Heart left ventricle (tissue), 16 donors: ENCODE data around the gene RAPGEF5. TPM values are rescaled to one million over a fixed set of nuclear protein-coding genes. Genes with fewer than 3 reads are reported as not detected.
A peak's percentile ranks its signal among the peaks of the same experiment; 100 is the strongest.
"Not testable (repeated sequence)": the region's sequence is repeated elsewhere in the genome, so short reads cannot be mapped to it uniquely, and the experiment has no call there.

ENCODE experiments used
- ATAC-seq, 4 donors: fragments of 200-7000 bp; cut with Tn5 transposase; one replicate each; pipeline ENCODE4 v1.9.1; 2020 to 2022; ENCODE audit warnings: moderate library complexity in 4 of 4, mild to moderate bottlenecking in 3 of 4, moderate number of reproducible peaks in 1 of 4
- DNase-seq, 5 donors: peaks; one replicate each; pipeline ENCODE4 v3.0.0-alpha.2; 2020
- H3K27ac ChIP-seq, 12 donors: fragments of 200-600 bp; sonication (generic) in 4 of 12; one replicate each; pipeline versions ENCODE4 v1.5.0 to v1.8.0; 2016 to 2022; ENCODE audit warnings: mild to moderate bottlenecking in 2 of 12
- H3K27me3 ChIP-seq, 9 donors: fragments of 200-600 bp; sonication (generic) in 2 of 9; one replicate each; pipeline versions ENCODE4 v1.5.1 to v1.8.0; 2016 to 2022; ENCODE audit warnings: mild to moderate bottlenecking in 3 of 9
- H3K36me3 ChIP-seq, 9 donors: fragments of 200-600 bp; sonication (generic) in 2 of 9; one replicate each; pipeline versions ENCODE4 v1.5.0 to v1.8.0; 2018 to 2022; ENCODE audit warnings: mild to moderate bottlenecking in 2 of 9
- H3K4me1 ChIP-seq, 12 donors: fragments of 200-600 bp; sonication (generic) in 4 of 12; one replicate each; pipeline versions ENCODE4 v1.5.0 to v1.8.0; 2016 to 2022; ENCODE audit warnings: mild to moderate bottlenecking in 3 of 12
- H3K4me3 ChIP-seq, 12 donors: fragments of 200-600 bp; sonication (generic) in 4 of 12; one replicate each; pipeline versions ENCODE4 v1.5.0 to v1.8.0; 2017 to 2022; ENCODE audit warnings: mild to moderate bottlenecking in 9 of 12, moderate library complexity in 4 of 12
- H3K9me3 ChIP-seq, 12 donors: fragments of 200-600 bp; sonication (generic) in 4 of 12; one replicate each; pipeline versions ENCODE4 v1.5.0 to v1.8.0; 2016 to 2022; ENCODE audit warnings: mild to moderate bottlenecking in 1 of 12
- POLR2A ChIP-seq, 2 donors: fragments of 450-650 bp; IDR thresholded peaks; one replicate each; pipeline ENCODE4 v1.6.1; 2017; ENCODE audit warnings: antibody characterized with exemption in 2 of 2, mild to moderate bottlenecking in 2 of 2, moderate library complexity in 2 of 2
- WGBS, 4 donors: extraction: QIAGEN DNeasy Blood & Tissue Kit in 2 of 4; methylation state at CpG; one replicate each; pipeline versions ENCODE4 v1.1.5 to v1.1.7; 2013 to 2018; 5-methylcytosine and 5-hydroxymethylcytosine counted together
- intact Hi-C, 10 donors: fragments of 100-400 bp; cut with DNase I; formaldehyde crosslinking; loops; one replicate each; pipeline versions ENCODE4 v1.11.1 to v1.14.2; 2022
- polyA plus RNA-seq, 2 donors: library from polyadenylated mRNA; stranded (reverse); fragments of 200-250 nt; gene quantifications; one replicate each; pipeline ENCODE4 v1.2.3, GENCODE V29; 2013
- total RNA-seq, 9 donors: library from RNA; depleted of rRNA in 2 of 9; stranded (reverse); fragments of >200 nt in 2 of 9; fragmentation: NEBNext Ultra II Directional in 3 of 9; extraction: Animal tissue kit (Norgen Biotek cat#: 25700) in 3 of 9; gene quantifications; one replicate each; pipeline versions ENCODE4 v1.1.0 to v1.2.4, GENCODE V29; 2016 to 2023
- TF ChIP-seq, protein P1 (sequence below), 12 donors: fragments of 200-600 bp; sonication (generic) in 4 of 12; IDR thresholded peaks; one replicate each; pipeline versions ENCODE4 v1.5.0 to v1.8.0; 2018 to 2022; ENCODE audit warnings: antibody characterized with exemption in 12 of 12, mild to moderate bottlenecking in 5 of 12
- donor health status: ischemic (EF 13 %, LVEDD 7.1; RV severe dilation, severe dysfunction).
- donor health status: healthy with polysubstance abuse.
- donor health status: DM: no; HTN: yes; CAD: no.
- donor health status: DM: no; HTN: no; CAD: no.
- donor health status: ischemic (EF 25% LVEDD 6.9; RV normal size, moderate dysfunction).
- donor health status: ischemic (EF 25% LVEDD 5.7; RV mildly dilated, moderate dysfunction).
- donor health status: healthy.
- donor health status: DM: yes; HTN: yes; CAD: no.
- donor health status: ischemic (EF 35%, LVEDD 5.7; RV mildly dilated, moderate dysfunction).
- donor health status: nonischemic (EF 11% LVEDD 7.7; RV severe dilation, severe dysfunction).
- donor health status: DM: yes; HTN: yes; CAD: no.
- donor health status: PGD.
- donor health status: ischemic (EF 29% LVEDD 5.4; RV normal size, mild dysfunction).
- donor health status: nonischemic (EF 23%, LVEDD 6.1; RV moderate dilation, normal function).

Gene RAPGEF5
- total and polyA plus RNA-seq, 11 donors = 3.9 to 37.9 (median 15.3) TPM

DNA sequence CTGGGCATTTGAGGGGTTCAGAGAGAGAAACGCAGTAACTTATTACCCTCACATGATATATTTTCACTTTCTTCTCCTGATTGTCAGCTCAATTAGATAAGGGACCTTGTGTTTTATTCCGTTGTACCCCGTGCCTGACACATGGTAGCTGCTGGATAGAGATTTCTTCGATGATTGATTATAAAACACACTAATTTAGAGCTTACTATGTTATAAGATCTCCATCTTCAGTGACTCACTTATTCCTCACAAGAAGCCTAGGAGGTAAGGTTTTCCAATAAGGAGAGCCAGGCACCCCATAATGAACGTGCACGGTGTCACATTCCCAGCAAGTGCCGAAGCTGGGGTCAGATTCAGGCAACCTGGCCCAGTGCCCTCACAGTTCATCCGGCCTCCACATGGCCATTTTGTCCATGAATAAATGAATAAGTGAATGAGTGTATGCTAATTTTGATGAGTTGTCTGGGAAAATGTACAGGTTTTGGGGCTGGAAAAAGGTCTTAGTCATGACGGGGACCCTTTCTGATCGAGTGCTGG lies 273.2 kb downstream of the RAPGEF5 start:
- peak overlapping the region; percentile 41 to 81 (median 66) for H3K4me3 ChIP-seq
- no peaks in the 10 kb centered on the region for H3K36me3 ChIP-seq
- intact Hi-C loops = loop anchor here in 2 of 10 donors (5.0 to 10.0 kb wide), 5 partner anchors 576 to 1309 kb away; partner anchors contain the start of gene SP4 (in 2 of the 2)
- H3K4me1 ChIP-seq = peaks cover 0 to 17% (median 8%) of the 10 kb centered on the region in 12 donors
- ATAC-seq (no peak), DNase-seq (no peak)
- WGBS, 4 donors = 36 to 47% (median 42%) methylated on average over 9 to 10 of the region's 10 CpGs
- H3K27ac ChIP-seq = peak overlapping the region; percentile 15 to 87 (median 80)
- peaks cover 0 to 18% (median 0%) of the 10 kb centered on the region in 9 donors for H3K27me3 ChIP-seq
- no peaks in the 10 kb centered on the region for H3K9me3 ChIP-seq
- TF ChIP-seq, protein P1, sequence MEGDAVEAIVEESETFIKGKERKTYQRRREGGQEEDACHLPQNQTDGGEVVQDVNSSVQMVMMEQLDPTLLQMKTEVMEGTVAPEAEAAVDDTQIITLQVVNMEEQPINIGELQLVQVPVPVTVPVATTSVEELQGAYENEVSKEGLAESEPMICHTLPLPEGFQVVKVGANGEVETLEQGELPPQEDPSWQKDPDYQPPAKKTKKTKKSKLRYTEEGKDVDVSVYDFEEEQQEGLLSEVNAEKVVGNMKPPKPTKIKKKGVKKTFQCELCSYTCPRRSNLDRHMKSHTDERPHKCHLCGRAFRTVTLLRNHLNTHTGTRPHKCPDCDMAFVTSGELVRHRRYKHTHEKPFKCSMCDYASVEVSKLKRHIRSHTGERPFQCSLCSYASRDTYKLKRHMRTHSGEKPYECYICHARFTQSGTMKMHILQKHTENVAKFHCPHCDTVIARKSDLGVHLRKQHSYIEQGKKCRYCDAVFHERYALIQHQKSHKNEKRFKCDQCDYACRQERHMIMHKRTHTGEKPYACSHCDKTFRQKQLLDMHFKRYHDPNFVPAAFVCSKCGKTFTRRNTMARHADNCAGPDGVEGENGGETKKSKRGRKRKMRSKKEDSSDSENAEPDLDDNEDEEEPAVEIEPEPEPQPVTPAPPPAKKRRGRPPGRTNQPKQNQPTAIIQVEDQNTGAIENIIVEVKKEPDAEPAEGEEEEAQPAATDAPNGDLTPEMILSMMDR (IDR thresholded peaks at IDR 0.05) = no peak
- no peak for TF ChIP-seq POLR2A (IDR thresholded peaks at IDR 0.05)

DNA sequence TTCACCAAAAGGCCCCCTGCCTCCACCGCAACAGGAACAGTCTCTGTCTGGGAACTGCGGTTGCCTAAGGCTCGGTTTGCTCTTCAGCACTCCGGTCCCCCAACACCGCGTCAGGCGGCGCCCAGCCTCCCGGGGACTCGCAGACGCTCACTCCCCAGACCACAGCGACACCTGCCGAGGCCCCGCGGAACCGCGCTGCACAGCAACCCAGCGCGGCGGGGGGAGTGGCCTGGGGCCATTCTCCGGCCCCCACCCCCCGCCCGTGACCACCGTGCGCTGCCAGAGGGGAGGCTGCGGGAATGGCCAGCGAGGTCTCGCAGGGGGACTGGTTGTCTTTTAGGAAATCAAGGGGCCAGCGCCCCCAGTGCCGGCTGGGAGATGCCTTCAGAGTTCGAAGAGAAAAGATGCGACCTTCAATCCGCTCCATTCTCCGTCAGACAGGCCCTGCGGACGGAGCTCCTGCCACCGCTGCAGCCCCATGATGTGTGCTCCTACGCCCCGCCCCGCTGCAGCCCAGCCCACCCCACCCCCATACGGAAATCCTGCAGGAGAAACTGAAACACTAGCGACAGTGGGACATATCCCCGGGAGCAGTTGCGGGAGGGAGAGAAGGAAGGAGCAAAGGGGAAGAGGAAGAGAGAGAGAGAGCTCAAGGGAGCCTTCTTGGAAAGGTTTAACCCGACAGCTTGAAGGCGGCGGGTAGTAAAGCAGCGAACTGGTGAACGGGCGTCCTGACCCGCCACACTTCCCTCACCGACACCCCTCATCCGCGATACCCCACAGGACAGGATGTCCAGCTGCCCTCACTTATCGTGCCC lies 273.9 kb downstream of the RAPGEF5 start:
- WGBS, 4 donors = 0 to 2% (median 1%) methylated on average over 21 to 55 of the region's 55 CpGs
- TF ChIP-seq, protein P1 (IDR thresholded peaks at IDR 0.05) = peak; percentile 94 to 99 (median 98)
- TF ChIP-seq POLR2A (IDR thresholded peaks at IDR 0.05) = no peak
- no peaks in the 10 kb centered on the region for H3K36me3 ChIP-seq
- peak; percentile 89 to 99 (median 98) for ATAC-seq
- H3K4me3 ChIP-seq = peak overlapping the region; percentile 41 to 81 (median 66)
- H3K27me3 ChIP-seq = peaks cover 0 to 24% (median 0%) of the 10 kb centered on the region in 9 donors
- peaks cover 0 to 17% (median 7%) of the 10 kb centered on the region in 12 donors for H3K4me1 ChIP-seq
- H3K27ac ChIP-seq = peak overlapping the region; percentile 15 to 87 (median 80)
- intact Hi-C loops = loop anchor here in 2 of 10 donors (5.0 to 10.0 kb wide), 5 partner anchors 576 to 1308 kb away; partner anchors contain the start of gene SP4 (in 2 of the 2)
- H3K9me3 ChIP-seq = no peaks in the 10 kb centered on the region
- DNase-seq = peak; percentile 87 to 94 (median 90)

DNA sequence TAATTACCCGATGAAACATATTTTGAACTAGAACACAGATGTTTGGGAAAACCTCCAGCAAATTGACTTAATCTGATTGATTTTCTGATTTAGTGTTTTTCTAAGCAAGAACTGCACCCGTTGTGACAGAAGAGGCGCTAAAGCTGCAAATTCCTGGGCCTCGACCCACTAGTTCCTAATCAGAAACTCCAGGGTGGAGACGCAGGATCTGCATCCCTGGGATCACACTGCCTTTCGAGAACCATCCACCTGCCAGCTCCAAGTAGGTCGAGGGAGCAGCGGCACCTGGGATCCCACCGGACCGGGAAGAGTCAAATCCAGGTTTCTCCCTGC lies 274.4 kb downstream of the RAPGEF5 start:
- peaks cover 0 to 17% (median 7%) of the 10 kb centered on the region in 12 donors for H3K4me1 ChIP-seq
- 5 to 7% (median 6%) methylated on average over 10 of the region's 10 CpGs for WGBS, 4 donors
- H3K27me3 ChIP-seq = peaks cover 0 to 29% (median 4%) of the 10 kb centered on the region in 9 donors
- no peaks in the 10 kb centered on the region for H3K36me3 ChIP-seq
- TF ChIP-seq, protein P1 (IDR thresholded peaks at IDR 0.05) = no peak
- no peak for TF ChIP-seq POLR2A (IDR thresholded peaks at IDR 0.05)
- H3K9me3 ChIP-seq = no peaks in the 10 kb centered on the region
- no peak for DNase-seq
- intact Hi-C loops = loop anchor here in 2 of 10 donors (5.0 to 10.0 kb wide), 5 partner anchors 575 to 1308 kb away; partner anchors contain the start of gene SP4 (in 2 of the 2)
- H3K4me3 ChIP-seq = peak overlapping the region; percentile 41 to 81 (median 66)
- ATAC-seq = peak in 1 of 4 donors; percentile 11
- H3K27ac ChIP-seq = peak overlapping the region; percentile 6 to 87 (median 80)

DNA sequence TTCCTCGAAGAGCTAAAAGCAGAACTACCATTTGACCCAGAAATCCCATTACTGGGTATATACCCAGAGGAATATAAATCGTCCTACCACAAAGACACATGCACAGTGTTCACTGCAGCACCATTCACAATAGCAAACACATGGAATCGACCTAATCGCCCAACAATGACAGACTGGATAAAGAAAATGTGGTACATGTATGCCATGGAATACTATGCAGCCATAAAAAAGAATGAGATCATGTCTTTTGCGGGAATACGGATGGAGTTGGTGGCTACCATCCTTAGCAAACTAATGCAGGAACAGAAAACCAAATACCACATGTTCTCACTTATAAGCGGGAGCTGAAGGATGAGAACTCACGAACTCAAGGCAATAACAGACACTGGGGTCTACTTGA lies 276.7 kb downstream of the RAPGEF5 start:
- ATAC-seq, H3K4me3 ChIP-seq, H3K9me3 ChIP-seq, H3K36me3 ChIP-seq, H3K27ac ChIP-seq, DNase-seq: not testable (repeated sequence)
- 88 to 95% (median 91%) methylated on average over 8 of the region's 8 CpGs for WGBS, 4 donors
- Histone ChIP-seq H3K4me1 (peaks cover 0 to 17% (median 7%) of the 10 kb centered on the region in 12 donors), H3K27me3 (peaks cover 0 to 42% (median 7%) of the 10 kb centered on the region in 9 donors)
- intact Hi-C loops = loop anchor here in 2 of 10 donors (5.0 to 10.0 kb wide), 5 partner anchors 573 to 1305 kb away; partner anchors contain the start of gene SP4 (in 2 of the 2)

DNA sequence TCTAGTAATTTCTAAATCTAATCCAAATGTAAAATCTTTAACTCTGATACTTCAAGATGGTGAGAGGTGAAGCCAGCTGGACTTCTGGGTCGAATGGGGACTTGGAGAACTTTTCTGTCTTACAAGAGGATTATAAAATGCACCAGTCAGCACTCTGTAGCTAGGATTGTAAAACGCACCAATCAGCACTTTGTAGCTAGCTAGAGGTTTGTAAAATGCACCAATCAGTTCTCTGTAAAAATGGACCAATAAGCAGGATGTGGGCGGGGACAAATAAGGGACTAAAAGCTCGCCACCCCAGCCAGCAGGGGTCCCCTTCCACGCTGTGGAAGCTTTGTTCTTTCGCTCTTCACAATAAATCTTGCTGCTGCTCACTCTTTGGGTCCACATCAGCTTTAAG lies 278.1 kb downstream of the RAPGEF5 start:
- H3K36me3 ChIP-seq, H3K9me3 ChIP-seq, H3K4me3 ChIP-seq, ATAC-seq, DNase-seq, H3K27ac ChIP-seq, intact Hi-C loops: not testable (repeated sequence)
- 83 to 91% (median 88%) methylated on average over 6 of the region's 6 CpGs for WGBS, 4 donors
- Histone ChIP-seq H3K27me3 (peaks cover 0 to 42% (median 7%) of the 10 kb centered on the region in 9 donors), H3K4me1 (peaks cover 0 to 15% (median 7%) of the 10 kb centered on the region in 12 donors)
